Astrocyte (in vitro differentiated cells and primary cell): ENCODE results near the gene CD9.

Experiments
- CTCF ChIP-seq: IDR thresholded peaks from 2 replicates; pipeline ENCODE4 v1.5.1; 2011; ENCODE audit warnings: low read depth, mild to moderate bottlenecking, inconsistent platforms, low read length, moderate library complexity; ENCODE audit not compliant: insufficient read depth
- EZH2 ChIP-seq: IDR thresholded peaks from 2 replicates; pipeline ENCODE4 v1.6.1; 2012; ENCODE audit warnings: mild to moderate bottlenecking, low read length, inconsistent platforms; ENCODE audit not compliant: insufficient read depth

DNA sequence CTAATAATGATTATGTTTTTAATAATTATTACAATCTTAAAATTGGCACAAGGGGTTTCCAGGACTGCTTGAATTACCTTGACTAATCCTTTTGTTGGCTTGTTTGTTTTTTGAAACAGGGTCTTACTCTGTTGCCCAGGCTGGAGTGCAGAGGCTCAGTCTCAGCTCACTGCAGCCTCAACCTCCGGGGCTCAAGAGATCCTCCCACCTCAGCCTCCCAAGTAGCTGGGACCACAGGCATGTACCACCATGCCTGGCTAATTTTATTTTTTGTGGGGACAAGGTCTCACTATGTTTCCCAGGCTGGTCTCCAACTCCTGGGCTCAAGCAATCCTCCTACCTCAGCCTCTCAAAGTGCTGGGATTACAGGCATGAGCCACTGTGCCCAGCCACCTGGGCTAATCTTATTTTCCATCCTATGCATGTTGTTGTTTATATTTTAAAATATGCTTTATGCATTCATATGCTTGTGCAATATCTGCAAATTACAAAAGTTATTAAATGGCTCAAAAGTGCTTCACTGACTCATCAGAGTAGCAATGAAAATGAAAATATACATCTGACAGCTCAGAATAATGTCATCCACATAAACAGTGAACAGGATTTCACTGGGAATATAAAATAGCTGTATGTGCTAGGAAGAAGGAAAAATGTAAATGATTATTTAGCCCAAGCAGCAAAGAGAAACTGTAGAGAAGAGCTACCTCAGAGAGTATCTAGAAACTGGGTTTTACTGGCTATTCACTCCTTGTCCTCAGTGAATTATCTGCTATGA lies 85.5 kb downstream of the CD9 start:
- TF ChIP-seq CTCF (no peak), EZH2 (no peak)
